HUDEP-2 (cell line): ENCODE results near the gene OR4D10.
A peak's percentile ranks its signal among the peaks of the same experiment; 100 is the strongest.
"Not testable (repeated sequence)": the region's sequence is repeated elsewhere in the genome, so short reads cannot be mapped to it uniquely, and the experiment has no call there.

Source experiments
- DNase-seq, 76 experiments: peaks; one replicate each; lab custom pipeline; 2025; ENCODE audit not compliant: unreplicated experiment in 76 of 76; lab: John Stamatoyannopoulos, UW

The OR4D10 gene

GRCh38 chr11:59473015-59473414 lies at the start of gene OR4D10:
Gene OR4D10, plus strand, starts transcription at chr11:59473315. Its CDS starts 4,115 bp downstream, at chr11:59477430.
- no peak for DNase-seq

DNA sequence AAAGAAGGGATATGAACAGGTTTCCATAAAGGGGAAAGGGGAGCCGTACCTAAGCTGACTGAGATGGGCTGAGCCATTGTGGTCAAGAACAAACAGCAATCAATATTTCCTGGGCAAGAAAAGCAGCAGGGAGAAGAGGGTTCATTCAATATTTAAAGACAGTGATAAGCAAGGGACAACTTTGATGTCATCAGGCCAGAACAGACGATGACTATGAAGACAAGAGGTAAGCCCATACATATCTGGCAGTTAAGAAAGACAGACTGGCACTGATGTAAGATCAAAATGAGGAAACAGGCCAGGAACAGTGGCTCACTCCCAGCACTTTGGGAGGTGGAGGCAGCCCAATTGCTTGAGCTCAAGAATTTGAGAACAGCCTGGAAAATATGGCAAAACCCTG lies 49.3 kb upstream of the OR4D10 start:
- DNase-seq, result no peak

DNA sequence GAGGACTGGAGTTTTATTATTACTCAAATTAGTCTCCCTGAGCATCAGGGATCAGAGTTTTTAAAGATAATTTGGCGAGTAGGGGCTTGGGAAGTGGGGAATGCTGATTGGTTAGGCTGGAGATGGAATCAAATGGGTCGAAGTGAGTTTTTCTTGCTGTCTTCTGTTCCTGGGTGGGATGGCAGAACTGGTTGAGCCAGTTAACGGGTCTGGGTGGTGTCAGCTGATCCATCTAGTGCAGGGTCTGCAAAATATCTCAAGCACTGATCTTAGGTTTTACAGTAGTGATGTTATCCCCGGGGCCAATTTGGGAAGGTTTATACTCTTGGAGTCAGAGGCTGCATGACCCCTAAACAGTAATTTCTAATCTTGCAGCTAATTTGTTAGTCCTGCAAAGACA lies 48.0 kb upstream of the OR4D10 start:
- no peak for DNase-seq

DNA sequence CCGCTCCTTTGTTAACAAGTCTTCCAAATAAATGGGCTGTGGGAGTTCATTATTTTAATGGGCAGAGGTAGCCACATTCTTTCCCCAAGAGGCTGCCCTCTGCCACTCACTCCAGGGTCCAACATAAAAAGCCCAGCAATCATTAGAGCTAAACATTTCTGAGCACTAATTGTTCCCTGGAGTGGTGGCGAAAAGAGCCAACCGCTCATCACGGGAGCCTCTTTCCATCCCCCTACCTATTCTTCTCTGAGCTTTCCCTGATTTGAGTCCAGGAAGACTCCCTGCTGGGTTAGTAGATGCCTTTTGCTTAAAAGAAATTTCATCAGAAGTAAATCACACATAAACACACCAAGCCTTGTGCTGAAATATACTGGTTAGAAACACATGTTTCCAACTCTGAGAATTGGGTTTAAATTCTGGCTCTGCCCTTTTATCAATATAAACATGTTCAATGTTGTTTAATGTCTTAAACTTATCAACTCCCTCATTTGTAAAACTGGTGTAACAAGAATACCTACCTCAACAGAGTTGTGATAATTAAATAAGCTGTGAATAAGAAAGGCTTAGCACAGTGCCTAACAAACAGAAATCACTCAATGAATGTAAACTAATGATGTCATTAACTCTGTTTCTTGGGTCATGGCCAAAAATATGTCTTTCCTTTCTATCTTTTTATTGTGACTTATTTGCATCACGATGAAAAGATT lies 46.6 kb upstream of the OR4D10 start, which contains the start of gene OR5A2:
Gene OR5A2 (minus strand): TSS at position 53 of the 707 bp plus-strand sequence. CDS start 3,460 bp downstream, outside the sequence.
- DNase-seq, result no peak

GRCh38 chr11:59427068-59427382 lies 46.1 kb upstream of the OR4D10 start:
- no peak for DNase-seq

DNA sequence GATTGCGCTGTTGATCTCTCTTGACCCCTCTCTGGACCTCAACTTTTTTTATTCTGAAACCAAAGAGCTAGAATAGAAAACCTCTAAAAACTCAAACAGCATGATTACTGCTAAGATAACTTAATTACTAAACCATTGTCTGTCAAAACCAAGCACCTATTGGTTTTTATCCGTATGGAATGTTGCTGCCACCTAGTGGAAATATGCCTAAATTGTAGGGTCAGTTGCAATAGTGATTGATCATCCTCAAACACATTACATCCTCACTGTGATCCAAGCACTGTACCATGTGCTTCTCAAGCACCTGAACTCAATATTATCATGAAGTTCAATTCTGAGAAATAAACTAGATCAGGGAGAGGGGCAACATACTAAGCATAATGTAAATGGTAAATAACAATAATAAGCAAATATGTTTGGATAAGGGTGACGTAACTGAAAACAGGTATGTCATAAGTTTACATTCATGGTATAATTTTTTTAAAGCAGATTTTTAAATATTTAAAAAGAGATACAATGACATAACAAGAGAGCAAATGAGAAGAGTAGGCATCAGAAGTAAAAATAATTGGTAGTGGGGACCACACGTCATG lies 43.1 kb upstream of the OR4D10 start:
- peak in 37 of 76 experiments; percentile 0 to 63 (median 25) for DNase-seq

DNA sequence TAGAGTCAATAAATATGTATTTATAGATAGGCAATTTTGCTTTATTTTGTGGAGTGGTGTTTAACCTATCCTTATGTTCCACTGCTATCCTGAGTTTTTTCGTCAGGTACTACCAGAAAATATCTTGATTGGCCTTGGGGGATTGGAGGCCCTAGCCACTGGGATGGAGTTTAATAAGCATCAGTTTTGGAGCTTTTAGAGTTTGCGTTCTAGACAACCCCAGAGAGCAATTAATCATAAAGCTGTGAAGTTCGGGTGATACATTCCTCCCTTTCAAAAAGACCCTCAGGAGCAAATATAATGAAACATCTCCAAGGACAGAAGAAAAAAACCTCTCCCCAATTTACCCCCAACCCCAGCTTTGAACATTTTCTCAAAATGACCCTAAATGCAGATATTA lies 36.9 kb upstream of the OR4D10 start, which contains the start of gene OR5A1:
Gene OR5A1 (plus strand): TSS at position 301 of the 400 bp plus-strand sequence. CDS start 6,700 bp downstream, outside the sequence.
- DNase-seq, result no peak

GRCh38 chr11:59437770-59438169 lies 35.3 kb upstream of the OR4D10 start:
- DNase-seq, result no peak

- DNase-seq, result not testable (repeated sequence)
These were observed 27.5 kb upstream of the OR4D10 start for GRCh38 chr11:59445624-59446023.

DNA sequence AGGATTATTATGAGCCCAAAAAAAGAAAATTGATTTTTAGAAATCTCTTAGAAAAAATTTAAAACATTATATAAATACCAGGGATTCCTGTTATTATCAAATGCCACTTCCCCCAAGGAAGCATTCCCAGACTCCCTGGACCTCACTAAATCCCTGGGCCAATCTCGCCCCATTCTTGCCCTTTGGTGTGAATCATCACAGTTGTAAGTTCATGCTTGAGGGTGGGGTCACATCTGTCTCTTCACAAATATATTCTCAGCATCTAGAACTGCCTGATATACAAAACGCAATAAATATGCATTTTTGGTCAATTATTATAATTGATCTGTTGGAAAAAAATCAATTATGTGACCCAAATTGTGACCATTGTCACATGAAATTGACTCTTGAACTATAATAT lies 24.6 kb upstream of the OR4D10 start:
- DNase-seq, result no peak

DNA sequence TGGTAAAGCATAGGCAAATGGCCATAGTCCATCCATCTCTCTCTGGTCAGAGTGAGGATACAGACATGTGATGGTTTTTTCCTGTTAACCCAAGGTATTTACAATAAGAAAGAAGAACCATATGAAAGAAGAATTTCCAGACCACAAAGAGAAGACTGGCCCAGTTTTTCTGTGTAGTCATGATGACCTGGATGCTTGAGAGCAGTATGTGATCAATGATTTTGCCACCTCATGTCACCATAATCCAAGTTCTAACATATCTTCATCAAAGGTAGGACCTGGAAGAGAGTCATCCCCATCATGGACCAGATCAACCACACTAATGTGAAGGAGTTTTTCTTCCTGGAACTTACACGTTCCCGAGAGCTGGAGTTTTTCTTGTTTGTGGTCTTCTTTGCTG lies 16.5 kb upstream of the OR4D10 start, which contains the start of gene OR4D6:
Gene OR4D6 (plus strand): TSS at position 301 of the 400 bp plus-strand sequence. CDS start 0 bp downstream, at position 301.
- DNase-seq, result no peak

- no peak for DNase-seq
These were observed 13.2 kb upstream of the OR4D10 start for GRCh38 chr11:59459916-59460315.

DNA sequence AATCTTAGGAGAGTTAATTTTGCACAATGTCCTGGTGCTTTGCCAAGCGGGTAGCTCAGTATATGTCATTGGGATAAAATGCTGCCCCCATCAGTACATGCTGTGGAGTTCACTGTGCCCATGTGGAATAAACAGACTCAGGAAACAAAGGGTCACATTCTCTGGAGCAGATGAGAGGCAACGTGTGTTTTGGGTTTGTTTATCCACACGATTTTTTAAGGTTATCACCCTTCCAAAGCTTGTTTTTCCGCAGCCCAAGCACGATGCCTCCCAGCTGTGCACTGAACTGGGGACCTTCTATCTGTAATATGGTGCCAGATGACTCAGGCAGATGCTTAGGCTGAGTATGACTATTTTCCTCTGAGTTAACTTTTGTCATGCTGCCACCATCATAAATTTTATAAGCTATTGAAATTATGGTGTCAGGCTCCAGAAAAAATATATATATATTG lies 9.9 kb upstream of the OR4D10 start:
- peak in 1 of 76 experiments; percentile 3 for DNase-seq

DNA sequence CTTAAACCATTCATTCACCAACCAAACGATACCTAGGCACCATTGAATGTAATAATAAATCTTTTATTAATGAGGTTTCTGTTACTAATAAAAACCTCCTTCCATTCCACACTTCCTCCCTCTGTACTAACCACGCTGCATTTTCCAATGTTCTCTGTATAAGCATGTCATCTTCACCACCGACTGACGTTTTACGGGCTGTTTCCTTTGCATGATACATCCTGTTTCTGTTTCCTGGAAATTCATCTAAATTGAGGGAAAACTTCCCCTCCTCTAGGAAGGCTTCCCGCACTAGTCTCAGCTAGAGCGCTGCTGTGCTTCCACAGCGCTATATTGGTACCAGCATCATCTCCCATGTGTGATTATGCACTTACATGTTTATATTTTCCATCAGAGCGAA lies 2.1 kb downstream of the OR4D10 start:
- DNase-seq, result no peak

GRCh38 chr11:59479906-59480305 lies 6.8 kb downstream of the OR4D10 start:
- DNase-seq, result no peak

DNA sequence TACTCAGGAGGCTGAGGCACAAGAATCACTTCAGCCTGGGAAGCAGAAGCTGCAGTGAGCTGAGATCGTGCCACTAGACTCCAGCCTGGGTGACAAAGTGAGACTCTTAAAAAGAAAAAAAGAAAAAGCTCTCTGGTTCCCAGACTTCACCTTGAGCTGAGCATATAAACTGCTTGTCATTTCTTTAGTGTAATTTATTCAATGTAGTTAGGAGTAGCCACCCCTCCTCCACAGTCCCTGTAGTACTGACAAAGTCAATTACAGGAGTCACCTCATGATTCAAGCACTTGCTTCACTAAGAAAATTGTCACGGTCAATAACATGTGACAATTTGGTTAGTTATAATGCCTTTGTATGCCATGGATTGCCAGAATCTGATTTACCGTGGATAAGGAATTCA lies 7.2 kb downstream of the OR4D10 start:
- DNase-seq, result no peak

GRCh38 chr11:59501931-59502330 lies 28.8 kb downstream of the OR4D10 start:
- DNase-seq, result no peak

DNA sequence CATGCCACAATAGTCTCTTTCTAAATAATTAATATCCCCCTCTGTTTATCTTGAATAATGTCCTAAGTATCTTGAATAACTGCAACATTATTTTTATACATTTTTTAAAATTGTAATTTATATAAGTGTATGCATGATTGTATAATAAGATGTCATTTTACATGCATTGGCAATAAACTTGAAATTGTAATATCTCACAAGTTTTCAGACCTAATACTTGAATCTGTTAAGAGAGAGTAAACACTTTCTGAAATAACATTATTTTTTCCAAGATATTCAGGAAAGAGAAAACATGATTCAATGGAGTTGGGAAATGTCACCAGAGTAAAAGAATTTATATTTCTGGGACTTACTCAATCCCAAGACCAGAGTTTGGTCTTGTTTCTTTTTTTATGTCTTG lies 30.2 kb downstream of the OR4D10 start, which contains the start of gene OR4D11:
Gene OR4D11 (plus strand): TSS at position 301 of the 400 bp plus-strand sequence. CDS start 0 bp downstream, at position 301.
- no peak for DNase-seq

GRCh38 chr11:59510941-59511589 lies 38.0 kb downstream of the OR4D10 start, which contains the start of gene OR4D9:
Gene OR4D9, plus strand, starts transcription at chr11:59511539. Its CDS starts 3,374 bp downstream, at chr11:59514913.
- no peak for DNase-seq

DNA sequence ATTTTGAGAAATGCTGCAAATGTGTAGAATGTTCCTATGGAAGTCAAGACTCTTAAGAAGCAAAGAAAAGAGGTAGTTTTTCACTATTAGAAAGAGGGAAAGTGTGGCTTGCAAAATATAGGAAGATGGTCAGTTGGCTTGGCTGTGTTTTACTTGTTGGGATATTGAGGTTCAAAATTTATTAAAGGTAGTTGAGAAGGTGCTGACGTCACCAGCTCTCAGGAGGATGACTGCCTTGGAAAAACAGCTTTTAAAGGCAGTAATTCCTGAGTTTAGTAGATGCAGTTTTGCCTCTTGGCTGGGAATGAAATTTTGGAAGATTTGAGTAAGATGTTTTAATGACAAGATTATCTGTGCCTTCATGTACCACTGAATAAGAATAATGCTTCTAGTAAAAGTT lies 38.6 kb downstream of the OR4D10 start:
- no peak for DNase-seq

DNA sequence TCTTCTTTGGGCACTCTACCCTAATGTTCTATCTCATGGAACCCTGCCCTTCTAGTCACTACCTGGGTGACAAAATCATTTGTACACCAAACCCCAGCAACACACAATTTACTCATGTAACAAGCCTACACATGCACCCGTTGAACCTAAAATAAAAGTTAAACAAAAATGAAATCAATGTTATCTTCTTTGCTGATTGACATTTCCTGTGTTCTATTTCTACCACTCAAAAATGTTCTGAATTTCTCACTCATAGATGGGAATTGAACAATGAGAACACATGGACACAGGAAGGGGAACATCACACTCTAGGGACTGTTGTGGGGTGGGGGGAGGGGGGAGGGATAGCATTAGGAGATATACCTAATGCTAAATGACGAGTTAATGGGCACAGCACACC lies 47.0 kb downstream of the OR4D10 start:
- not testable (repeated sequence) for DNase-seq
